ENCODE results near the gene CDC26. TPM values are rescaled to one million over a fixed set of nuclear protein-coding genes. Genes with fewer than 3 reads are reported as not detected.
A peak's percentile ranks its signal among the peaks of the same experiment; 100 is the strongest.
"Not testable (repeated sequence)": the region's sequence is repeated elsewhere in the genome, so short reads cannot be mapped to it uniquely, and the experiment has no call there.

The CDC26 gene
- total RNA-seq, 1 donor from 2014 or later, result 32.1 TPM

GRCh38 chr9:113238859-113239232 lies 36.5 kb downstream of the CDC26 start:
- peak in 1 of 2 donors; percentile 10 for DNase-seq (ENCODE audit: low read depth in 2 of 2)

GRCh38 chr9:113238202-113238858 lies 37.0 kb downstream of the CDC26 start:
- DNase-seq (ENCODE audit: low read depth in 2 of 2), result no peak

GRCh38 chr9:113237026-113237425 lies 38.3 kb downstream of the CDC26 start:
- no peak for DNase-seq (ENCODE audit: low read depth in 2 of 2)

- DNase-seq (ENCODE audit: low read depth in 2 of 2), result not testable (repeated sequence)
These were observed 39.6 kb downstream of the CDC26 start for GRCh38 chr9:113235701-113236255.

- DNase-seq (ENCODE audit: low read depth in 2 of 2), result no peak
These were observed 43.7 kb downstream of the CDC26 start for GRCh38 chr9:113231701-113232100.

GRCh38 chr9:113228130-113228665 lies 47.2 kb downstream of the CDC26 start:
- DNase-seq (ENCODE audit: low read depth in 2 of 2), result no peak

GRCh38 chr9:113227436-113227835 lies 47.9 kb downstream of the CDC26 start:
- no peak for DNase-seq (ENCODE audit: low read depth in 2 of 2)

- DNase-seq (ENCODE audit: low read depth in 2 of 2), result no peak
These were observed 51.4 kb downstream of the CDC26 start for GRCh38 chr9:113223963-113224362.

GRCh38 chr9:113222482-113222841 lies 52.9 kb downstream of the CDC26 start:
- no peak for DNase-seq (ENCODE audit: low read depth in 2 of 2)

GRCh38 chr9:113221800-113222481 lies 53.4 kb downstream of the CDC26 start:
- no peak for DNase-seq (ENCODE audit: low read depth in 2 of 2)

- peak; percentile 97 to 99 for DNase-seq (ENCODE audit: low read depth in 2 of 2)
These were observed 54.2 kb downstream of the CDC26 start, which contains the start of the genes FKBP15 and SLC31A1 for GRCh38 chr9:113221003-113221799. TSS of gene FKBP15 (minus strand) at chr9:113221277. CDS start at chr9:113221243, 34 bp downstream. TSS of gene SLC31A1 (plus strand) at chr9:113221544. CDS start at chr9:113256149, 34,605 bp downstream.

- DNase-seq (ENCODE audit: low read depth in 2 of 2), result peak in 1 of 2 donors; percentile 10
These were observed 54.8 kb downstream of the CDC26 start for GRCh38 chr9:113220467-113221002.

GRCh38 chr9:113219969-113220368 lies 55.4 kb downstream of the CDC26 start:
- DNase-seq (ENCODE audit: low read depth in 2 of 2), result no peak

GRCh38 chr9:113219186-113219936 lies 56.0 kb downstream of the CDC26 start:
- no peak for DNase-seq (ENCODE audit: low read depth in 2 of 2)

Other genes starting within 250 kb of the CDC26 start
- gene ZFP37, start 218.8 kb downstream of the CDC26 start, total RNA-seq, result 0.77 and 1.4 TPM in 2 replicates
- gene SLC31A2, start 124.6 kb downstream of the CDC26 start, total RNA-seq, result 6.4 and 10.1 TPM in 2 replicates
- gene FKBP15, start 54.3 kb downstream of the CDC26 start, total RNA-seq, result 12.3 and 15.4 TPM in 2 replicates
- gene SLC31A1, start 54.0 kb downstream of the CDC26 start, total RNA-seq, result 13.9 and 15.7 TPM in 2 replicates
- 21.8 and 21.9 TPM in 2 replicates for gene PRPF4, start 86 bp upstream of the CDC26 start, total RNA-seq
- not detected in 2 replicates for gene RNF183, start 27.8 kb upstream of the CDC26 start, total RNA-seq
- gene WDR31, start 64.7 kb upstream of the CDC26 start, total RNA-seq, result 0.13 and 0.38 TPM in 2 replicates
- gene BSPRY, start 74.0 kb upstream of the CDC26 start, total RNA-seq, result not detected in 2 replicates
- gene HDHD3, start 101.4 kb upstream of the CDC26 start, total RNA-seq, result 4.5 and 11.9 TPM in 2 replicates
- 12.9 and 13.6 TPM in 2 replicates for gene ALAD, start 125.7 kb upstream of the CDC26 start, total RNA-seq
- 39.7 and 41.3 TPM in 2 replicates for gene POLE3, start 135.1 kb upstream of the CDC26 start, total RNA-seq
- 0.39 and 0.51 TPM in 2 replicates for gene C9orf43, start 135.2 kb upstream of the CDC26 start, total RNA-seq
- gene RGS3, start 188.2 kb upstream of the CDC26 start, total RNA-seq, result 180 and 185 TPM in 2 replicates

Measured in dermis microvascular lymphatic vessel endothelial cell (primary cell).